ENCODE results near the gene SH3PXD2A. TPM values are rescaled to one million over a fixed set of nuclear protein-coding genes. Genes with fewer than 3 reads are reported as not detected.

Gene SH3PXD2A
- total RNA-seq, 1 experiment from 2014 or later: 3.1 TPM

GRCh38 chr10:103552856-103553742 lies 302.3 kb downstream of the SH3PXD2A start:
- in situ Hi-C loops (cut with HindIII; ENCODE audit: low pct_unique_long_range_greater_than_20kb, low sequenced_read_pairs): no loop called here
- DNase-seq (ENCODE audit: low read depth): no peak

- in situ Hi-C loops (cut with HindIII; ENCODE audit: low pct_unique_long_range_greater_than_20kb, low sequenced_read_pairs): no loop called here
- no peak for DNase-seq (ENCODE audit: low read depth)
Measured at GRCh38 chr10:103551619-103552602, 303.5 kb downstream of the SH3PXD2A start.

GRCh38 chr10:103550229-103550628 lies 305.1 kb downstream of the SH3PXD2A start:
- no peak for DNase-seq (ENCODE audit: low read depth)
- in situ Hi-C loops (cut with HindIII; ENCODE audit: low pct_unique_long_range_greater_than_20kb, low sequenced_read_pairs): no loop called here

- in situ Hi-C loops (cut with HindIII; ENCODE audit: low pct_unique_long_range_greater_than_20kb, low sequenced_read_pairs): no loop called here
- DNase-seq (ENCODE audit: low read depth): no peak
Measured at GRCh38 chr10:103549349-103549685, 306.1 kb downstream of the SH3PXD2A start.

GRCh38 chr10:103548581-103549348 lies 306.6 kb downstream of the SH3PXD2A start:
- no peak for DNase-seq (ENCODE audit: low read depth)
- in situ Hi-C loops (cut with HindIII; ENCODE audit: low pct_unique_long_range_greater_than_20kb, low sequenced_read_pairs): no loop called here

GRCh38 chr10:103548006-103548405 lies 307.4 kb downstream of the SH3PXD2A start:
- in situ Hi-C loops (cut with HindIII; ENCODE audit: low pct_unique_long_range_greater_than_20kb, low sequenced_read_pairs): no loop called here
- DNase-seq (ENCODE audit: low read depth): no peak

- in situ Hi-C loops (cut with HindIII; ENCODE audit: low pct_unique_long_range_greater_than_20kb, low sequenced_read_pairs): no loop called here
- DNase-seq (ENCODE audit: low read depth): no peak
Measured at GRCh38 chr10:103547391-103547946, 307.9 kb downstream of the SH3PXD2A start.

GRCh38 chr10:103546401-103546800 lies 309.0 kb downstream of the SH3PXD2A start:
- DNase-seq (ENCODE audit: low read depth): no peak

GRCh38 chr10:103545771-103546281 lies 309.6 kb downstream of the SH3PXD2A start:
- in situ Hi-C loops (cut with HindIII; ENCODE audit: low pct_unique_long_range_greater_than_20kb, low sequenced_read_pairs): no loop called here
- no peak for DNase-seq (ENCODE audit: low read depth)

More at GRCh38 chr10:103546401-103546800, 309.0 kb downstream of the SH3PXD2A start:
- in situ Hi-C loops (cut with HindIII; ENCODE audit: low pct_unique_long_range_greater_than_20kb, low sequenced_read_pairs): no loop called here

- DNase-seq (ENCODE audit: low read depth): no peak
- in situ Hi-C loops (cut with HindIII; ENCODE audit: low pct_unique_long_range_greater_than_20kb, low sequenced_read_pairs): no loop called here
Measured at GRCh38 chr10:103545366-103545765, 310.0 kb downstream of the SH3PXD2A start.

GRCh38 chr10:103544657-103545310 lies 310.6 kb downstream of the SH3PXD2A start:
- no peak for DNase-seq (ENCODE audit: low read depth)
- in situ Hi-C loops (cut with HindIII; ENCODE audit: low pct_unique_long_range_greater_than_20kb, low sequenced_read_pairs): no loop called here

Other genes with a start within 250 kb of the SH3PXD2A start
- 34.5 and 46.1 TPM in 2 replicates for gene STN1, start 62.6 kb upstream of the SH3PXD2A start, total RNA-seq (2014; rRNA removed; shearing (Covaris generic); ENCODE audit: low replicate concordance)
- 15.5 and 16.6 TPM in 2 replicates for gene SLK, start 111.6 kb upstream of the SH3PXD2A start, total RNA-seq (2014; rRNA removed; shearing (Covaris generic); ENCODE audit: low replicate concordance)
- gene COL17A1, start 230.3 kb upstream of the SH3PXD2A start, total RNA-seq (2014; rRNA removed; shearing (Covaris generic); ENCODE audit: low replicate concordance): 0.03 TPM in 1 of 2 replicates, not detected in the other

All from Caki2 (cell line).